Panc1 (cell line): ENCODE measurements around the gene SUN1. TPM values are rescaled to one million over a fixed set of nuclear protein-coding genes. Genes with fewer than 3 reads are reported as not detected.

Experiments
- ATAC-seq: fragments of 200-7000 bp; cut with Tn5 transposase; 2 replicates; pipeline ENCODE4 v1.9.1; 2020; ENCODE audit warnings: mild to moderate bottlenecking, moderate library complexity
- BruUV-seq: library from RNA; stranded (reverse); fragments of 400-500 nt; replicated peaks from 2 replicates; lab custom pipeline; 2021; lab: Mats Ljungman, UMichigan
- CTCF ChIA-PET: fragments of 300-600 bp; sonication (Branson Sonifier 250); formaldehyde crosslinking; loops from one replicate; lab custom pipeline; 2022; ENCODE audit warnings: antibody characterized with exemption; lab: Charles Lee
- POLR2A ChIA-PET: fragments of 300-600 bp; sonication (Branson Sonifier 250); formaldehyde crosslinking; loops from one replicate; lab custom pipeline; 2022; ENCODE audit warnings: antibody characterized with exemption; lab: Charles Lee
- DNase-seq: peaks from one replicate; pipeline ENCODE4 v3.0.0-alpha.2; 2010; ENCODE audit warnings: low read depth, low spot score
- H3K27ac ChIP-seq: 2 replicates; pipeline ENCODE4 v1.5.1; 2011; ENCODE audit warnings: mild to moderate bottlenecking, low read length, inconsistent platforms
- H3K27me3 ChIP-seq: fragments of 200-500 bp; sonication (Bioruptor generic); 2 replicates; pipeline ENCODE4 v1.6.0; 2014; ENCODE audit warnings: low read length, inconsistent platforms; ENCODE audit not compliant: control insufficient read depth, insufficient read depth
- H3K36me3 ChIP-seq: fragments of 200-500 bp; sonication (Bioruptor generic); 2 replicates; pipeline ENCODE4 v1.5.1; 2014; ENCODE audit warnings: inconsistent platforms, mild to moderate bottlenecking, low read length, moderate library complexity; ENCODE audit not compliant: control insufficient read depth, insufficient read depth
- H3K4me1 ChIP-seq: 2 replicates; pipeline ENCODE4 v1.5.1; 2011; ENCODE audit warnings: inconsistent platforms, mild to moderate bottlenecking, low read length, moderate library complexity; ENCODE audit not compliant: control insufficient read depth, insufficient read depth
- H3K4me3 ChIP-seq, 2 experiments: 2 replicates each; pipeline ENCODE4 v1.5.1; 2011 to 2012; ENCODE audit warnings: low read depth in 2 of 2, low read length in 2 of 2, mild to moderate bottlenecking in 2 of 2, inconsistent platforms in 1 of 2, moderate library complexity in 1 of 2
- H3K9me3 ChIP-seq: fragments of 200-500 bp; sonication (Bioruptor generic); 2 replicates; pipeline ENCODE4 v1.5.1; 2014; ENCODE audit warnings: low read depth, mild to moderate bottlenecking, inconsistent platforms, low read length, moderate library complexity; ENCODE audit not compliant: control insufficient read depth, insufficient read depth
- CTCF ChIP-seq: fragments of 450-650 bp; IDR thresholded peaks from 2 replicates; pipeline ENCODE4 v1.5.1; 2017; ENCODE audit warnings: mild to moderate bottlenecking
- POLR2AphosphoS5 ChIP-seq: IDR thresholded peaks from 2 replicates; pipeline ENCODE4 v1.6.1; 2012; ENCODE audit warnings: mild to moderate bottlenecking, low read depth, low read length, moderate library complexity
- REST ChIP-seq, 2 experiments: IDR thresholded peaks; 2 replicates each; pipeline ENCODE4 v1.6.1; 2011 to 2012; ENCODE audit warnings: low read depth in 2 of 2, control low read depth in 1 of 2, low read length in 1 of 2, mild to moderate bottlenecking in 1 of 2, moderate library complexity in 1 of 2; ENCODE audit not compliant: insufficient read depth in 1 of 2
- SIN3A ChIP-seq: IDR thresholded peaks from 2 replicates; pipeline ENCODE4 v1.6.1; 2012; ENCODE audit warnings: low read depth, mild to moderate bottlenecking, low read length, moderate library complexity, borderline replicate concordance; ENCODE audit not compliant: insufficient read depth
- TCF7L2 ChIP-seq: IDR thresholded peaks from 2 replicates; pipeline ENCODE4 v1.6.1; 2011; ENCODE audit warnings: mild to moderate bottlenecking, low read depth, low read length, inconsistent platforms
- in situ Hi-C: cut with HindIII; loops from 2 replicates; pipeline ENCODE4 v1.10.0; 2016; ENCODE audit warnings: low sequenced_read_pairs, low pct_unique_long_range_greater_than_20kb
- intact Hi-C: fragments of 100-400 bp; cut with micrococcal nuclease; formaldehyde crosslinking; loops from one replicate; pipeline ENCODE4 v1.10.0; 2022; ENCODE audit not compliant: unreplicated experiment
- total RNA-seq: library from RNA; stranded (reverse); gene quantifications from one replicate; pipeline ENCODE4 v1.2.1, GENCODE V29; 2021; ENCODE audit not compliant: unreplicated experiment

Gene SUN1
- total RNA-seq, 1 experiment from 2014 or later: 244 TPM

- H3K27me3 ChIP-seq: no peaks in the 10 kb centered on the region
- CTCF ChIA-PET: no interaction called here
- no peak overlapping the region for H3K4me3 ChIP-seq
- H3K27ac ChIP-seq: no peak overlapping the region
- no peaks in the 10 kb centered on the region for H3K36me3 ChIP-seq
- DNase-seq: no peak
- peak; percentile 4; the same call in 1 of the 2 replicates for ATAC-seq
- peaks cover 18% of the 10 kb centered on the region for H3K4me1 ChIP-seq
- no peaks in the 10 kb centered on the region for H3K9me3 ChIP-seq
- TF ChIP-seq SIN3A: no peak
- POLR2A ChIA-PET: no interaction called here
- intact Hi-C loops (loop anchor here (2.0 kb wide), 1 partner anchor 39 kb away; the partner anchor contains the start of gene ADAP1), in situ Hi-C loops (no loop called here)
- no TSS peak for BruUV-seq
Measured at GRCh38 chr7:915291-916218, 83.3 kb downstream of the SUN1 start.

- Histone ChIP-seq H3K36me3 (no peaks in the 10 kb centered on the region), H3K27me3 (no peaks in the 10 kb centered on the region), H3K27ac (no peak overlapping the region), H3K4me3 (no peak overlapping the region), H3K9me3 (no peaks in the 10 kb centered on the region), H3K4me1 (peaks cover 18% of the 10 kb centered on the region)
- ATAC-seq (no peak), DNase-seq (no peak)
- POLR2A ChIA-PET: no interaction called here
- TF ChIP-seq SIN3A: no peak
- intact Hi-C loops (no loop called here), in situ Hi-C loops (no loop called here)
- CTCF ChIA-PET: interaction anchor here (0.7 kb wide), 1 partner anchor 605 kb away, joined by 12 read pairs; no protein-coding TSS in a partner anchor
- no TSS peak for BruUV-seq
Measured at GRCh38 chr7:916291-916941, 84.1 kb downstream of the SUN1 start.

- in situ Hi-C loops (no loop called here), intact Hi-C loops (no loop called here)
- Histone ChIP-seq H3K36me3 (no peaks in the 10 kb centered on the region), H3K9me3 (no peaks in the 10 kb centered on the region), H3K4me1 (peaks cover 18% of the 10 kb centered on the region), H3K4me3 (no peak overlapping the region), H3K27ac (no peak overlapping the region), H3K27me3 (no peaks in the 10 kb centered on the region)
- DNase-seq (no peak), ATAC-seq (no peak)
- ChIA-PET CTCF (interaction anchor here (0.7 kb wide), 1 partner anchor 606 kb away, joined by 12 read pairs; no protein-coding TSS in a partner anchor), POLR2A (no interaction called here)
- TF ChIP-seq TCF7L2 (no peak), CTCF (no peak), POLR2AphosphoS5 (no peak), SIN3A (no peak), REST (IDR thresholded peaks at IDR 0.05; ENCODE audit: insufficient read depth in 1 of 2, low read depth in 2 of 2, low read length in 1 of 2) (no peak)
- no TSS peak for BruUV-seq
Measured at GRCh38 chr7:917255-918117, 85.2 kb downstream of the SUN1 start.
